Activated CD4-positive, alpha-beta T cell treated with anti-CD3 and anti-CD28 coated beads, Interleukin-2, amount 50 U/mL, for 4 hours (primary cell): Measurements from ENCODE around the gene SPSB1.
"Not testable (repeated sequence)": the region's sequence is repeated elsewhere in the genome, so short reads cannot be mapped to it uniquely, and the experiment has no call there.

Experiments used
- DNase-seq, 2 experiments: peaks; one replicate each; pipeline ENCODE4 v3.0.0-alpha.2; 2020

The SPSB1 gene

GRCh38 chr1:9369964-9370788, 77.5 kb downstream of the SPSB1 start:
- no peak for DNase-seq

DNA sequence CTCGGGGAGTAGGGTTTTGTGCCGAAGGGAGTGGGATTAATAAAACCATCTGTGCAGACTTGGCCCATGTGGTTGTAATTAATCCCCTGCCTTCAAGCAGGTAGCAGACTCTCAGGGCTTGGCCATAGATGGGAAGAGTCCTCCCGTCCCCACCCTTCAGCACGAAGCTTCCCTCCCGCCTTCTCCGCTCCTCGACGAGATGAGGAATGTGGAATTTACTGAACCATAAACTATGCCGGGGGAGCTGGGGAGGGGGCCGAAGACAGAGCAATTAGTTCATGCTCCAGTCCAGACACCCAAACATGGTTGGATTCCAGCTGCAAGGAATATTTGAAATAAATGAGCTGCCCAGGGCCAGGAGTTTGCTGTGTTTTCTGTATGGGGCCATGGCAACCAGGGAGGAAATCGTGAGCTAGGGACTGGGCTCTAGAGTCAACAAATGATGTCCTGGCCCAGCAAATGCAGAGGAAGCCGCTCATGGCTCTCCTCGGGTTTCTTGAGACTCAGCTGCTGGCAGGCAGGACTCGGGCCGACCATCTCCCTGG, 78.8 kb downstream of the SPSB1 start:
- DNase-seq, result no peak

GRCh38 chr1:9371951-9372350, 79.3 kb downstream of the SPSB1 start:
- DNase-seq, result no peak

GRCh38 chr1:9373619-9374018, 80.9 kb downstream of the SPSB1 start:
- DNase-seq, result no peak

DNA sequence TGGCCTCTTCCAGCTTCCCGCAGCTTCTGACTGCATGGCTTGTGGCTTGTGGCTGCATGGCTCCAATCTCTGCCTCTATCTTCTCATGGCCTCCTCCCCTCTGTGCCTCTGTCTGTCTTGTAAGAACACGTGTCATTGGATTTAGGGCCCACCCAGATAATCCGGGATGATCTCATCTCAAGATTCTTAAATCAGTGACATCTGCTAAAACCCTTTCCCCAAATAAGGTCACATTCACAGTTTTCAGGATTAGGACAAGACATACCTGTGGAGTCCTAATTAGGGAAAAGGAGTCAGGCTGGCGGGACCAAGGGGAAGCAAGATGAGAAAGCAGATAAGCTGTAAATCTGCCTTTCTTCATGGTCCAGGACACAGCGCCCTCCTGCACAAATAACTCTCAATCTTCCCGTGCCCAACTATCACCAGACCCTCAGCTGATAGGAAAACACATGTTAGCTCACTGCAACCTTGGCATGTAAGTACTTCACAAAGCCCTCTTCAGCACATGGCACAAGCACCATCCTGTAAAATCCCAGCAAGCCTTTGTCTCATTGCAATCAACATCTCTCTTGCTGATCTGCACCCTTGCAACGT, 82.2 kb downstream of the SPSB1 start:
- no peak for DNase-seq

DNA sequence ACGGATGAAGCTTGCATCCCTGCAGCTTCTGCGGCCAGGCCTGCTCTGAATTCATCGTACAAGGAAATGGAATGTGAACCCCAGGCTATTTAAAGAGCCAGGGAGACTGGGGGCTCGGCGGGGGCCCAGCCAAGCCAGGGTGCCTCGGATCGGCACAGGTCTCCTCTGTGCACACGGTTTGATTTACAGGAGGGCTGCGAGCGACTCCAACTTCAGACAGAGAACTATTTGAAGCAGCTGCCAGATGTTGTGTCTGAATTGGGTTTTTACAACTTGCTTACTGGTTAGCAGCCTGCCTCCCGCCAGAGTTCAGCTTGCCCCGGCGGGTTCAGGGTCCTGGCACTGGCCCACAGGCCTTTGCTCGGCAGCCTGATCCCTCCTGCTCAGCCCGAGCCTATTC, 83.2 kb downstream of the SPSB1 start:
- no peak for DNase-seq

DNA sequence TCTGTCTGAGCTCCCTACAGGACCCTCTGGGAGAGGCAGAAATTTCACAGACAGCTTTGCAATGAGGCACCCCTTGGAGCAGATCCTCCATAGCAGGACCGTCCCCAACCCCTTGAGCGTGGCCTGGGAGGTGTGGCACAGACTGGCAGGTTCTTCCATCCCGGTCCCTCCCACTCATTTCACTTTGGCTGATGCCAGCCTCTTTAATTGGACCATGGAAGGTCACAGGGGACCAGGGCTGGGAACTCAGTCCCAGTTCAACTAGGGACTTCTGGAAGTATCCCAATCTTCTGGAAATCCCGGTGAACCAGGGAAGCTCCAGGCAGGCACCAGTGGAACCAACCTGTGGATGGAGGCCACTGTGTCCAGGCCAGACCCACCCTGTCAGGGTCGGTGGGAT, 83.7 kb downstream of the SPSB1 start:
- DNase-seq, result no peak

- DNase-seq, result no peak
Observed at GRCh38 chr1:9376886-9377333, 84.2 kb downstream of the SPSB1 start.

DNA sequence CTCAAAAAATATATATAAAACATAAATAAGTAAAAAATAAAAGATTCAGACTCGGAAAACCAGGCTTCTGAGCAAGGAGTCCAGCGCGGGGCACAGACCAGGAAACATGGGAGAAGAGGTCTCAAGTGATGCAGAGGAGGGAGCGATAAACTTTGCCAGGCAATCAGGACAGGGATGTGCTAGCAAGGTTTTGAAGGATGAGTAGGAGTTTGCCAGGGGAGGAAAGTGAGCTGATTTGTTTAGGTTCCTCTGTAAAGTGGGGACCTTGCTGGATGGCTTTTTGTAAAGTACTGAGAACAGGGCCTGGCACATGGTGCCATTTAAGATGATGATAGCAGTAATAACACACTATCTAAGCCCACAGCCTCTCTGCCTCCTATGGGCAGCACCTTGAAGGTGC, 86.1 kb downstream of the SPSB1 start:
- DNase-seq, result no peak

DNA sequence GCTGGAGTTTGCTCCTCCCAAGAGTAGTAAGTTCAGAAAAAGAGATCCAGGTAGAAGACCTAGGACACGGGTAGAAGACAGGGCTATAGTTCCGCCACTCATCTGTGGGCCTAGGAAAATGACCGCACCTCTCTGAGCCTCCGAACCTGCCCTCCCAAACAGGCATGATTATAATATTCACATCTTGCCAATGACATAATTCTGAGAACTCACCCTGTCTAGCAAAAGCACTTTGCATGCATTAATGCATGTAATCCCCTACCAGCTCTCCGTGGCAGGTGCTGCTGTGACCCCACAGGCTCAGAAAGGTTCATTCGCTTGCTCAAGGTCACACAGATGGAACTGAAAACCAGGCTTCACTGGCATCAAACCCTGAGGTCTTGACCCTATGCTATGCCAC, 88.0 kb downstream of the SPSB1 start:
- DNase-seq, result no peak

DNA sequence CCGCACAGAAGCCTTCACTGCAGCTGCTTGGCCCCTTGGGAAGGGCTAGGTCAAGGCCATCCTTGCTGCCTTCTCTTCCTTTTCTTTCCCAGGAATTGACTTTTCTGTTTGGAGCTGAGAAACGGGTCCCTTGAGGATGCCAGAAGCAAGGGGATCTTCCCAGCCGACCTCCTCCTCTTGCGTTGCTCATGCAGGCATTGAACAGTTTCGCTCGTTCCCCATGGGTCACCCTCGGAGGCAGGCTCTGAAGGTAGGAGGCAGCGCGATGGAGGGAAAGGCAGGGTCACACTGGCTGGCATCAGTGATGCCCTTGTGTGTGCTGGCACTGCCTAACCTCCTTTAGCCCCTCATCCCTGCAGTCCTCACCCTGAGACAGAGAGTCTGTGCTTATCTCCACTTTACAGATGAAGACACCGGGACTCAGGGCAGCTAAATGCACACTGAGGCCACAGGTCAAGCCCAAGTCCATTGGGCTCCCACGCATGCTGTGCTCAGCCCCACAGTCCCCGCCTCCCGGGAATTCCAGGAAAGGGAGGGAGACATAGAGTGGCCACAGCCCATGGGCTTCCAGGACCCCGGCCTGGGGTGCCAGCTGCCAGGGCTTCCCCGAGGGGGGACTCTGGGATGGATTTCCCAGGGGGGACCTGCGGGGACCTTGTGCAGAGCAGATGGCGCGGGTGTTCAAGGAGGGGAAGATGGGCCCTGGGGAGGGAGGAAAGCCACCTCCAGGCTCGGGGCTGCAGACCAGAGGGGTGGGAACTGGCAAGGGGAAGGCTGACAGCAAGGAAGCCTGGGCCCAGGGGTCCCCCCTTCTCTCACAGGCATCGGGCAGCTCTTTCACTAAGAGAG, 90.2 kb downstream of the SPSB1 start:
- no peak for DNase-seq

DNA sequence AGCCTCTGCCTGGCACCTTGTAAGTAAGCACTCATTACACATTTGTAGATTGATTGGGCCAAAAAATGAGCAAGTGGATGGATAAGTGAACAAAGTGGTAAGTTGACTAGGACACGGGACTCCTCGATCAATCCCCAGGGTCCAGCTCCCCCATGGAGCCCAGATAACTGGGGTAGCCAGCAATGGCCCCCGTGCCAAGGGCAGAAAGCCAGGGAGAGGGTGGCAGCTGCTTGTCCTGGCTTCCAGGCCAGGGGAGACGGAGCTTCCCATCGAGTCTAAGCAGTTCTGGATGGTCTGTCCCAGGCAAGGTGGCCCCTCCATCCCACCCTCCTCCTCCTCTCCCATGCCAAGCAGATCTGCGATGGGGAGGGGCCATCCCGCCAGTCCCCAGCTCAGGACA, 91.4 kb downstream of the SPSB1 start:
- DNase-seq, result no peak

DNA sequence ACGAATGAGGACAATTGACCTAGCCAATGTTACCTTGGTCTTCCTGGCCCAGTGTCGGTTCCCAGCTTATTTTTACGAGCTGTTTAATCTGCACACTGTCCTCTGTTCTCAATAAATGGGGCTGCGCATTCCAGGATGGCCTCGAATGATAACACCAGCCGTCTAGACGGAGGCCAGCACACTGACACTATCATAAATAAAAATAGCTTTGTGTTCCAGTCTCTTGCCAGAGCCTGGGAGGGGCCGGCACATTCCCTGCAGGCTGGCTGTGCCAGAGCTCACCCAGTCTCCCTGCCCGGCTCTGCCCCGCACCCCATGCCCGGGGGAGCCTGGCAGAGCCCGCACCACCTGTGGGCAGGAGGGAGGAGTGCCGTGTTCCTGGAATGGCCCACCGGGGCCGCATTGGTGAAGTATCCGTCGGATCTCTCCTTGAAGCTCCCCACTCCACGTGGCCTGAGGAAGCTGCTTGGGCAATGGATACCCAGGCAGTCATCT, 92.1 kb downstream of the SPSB1 start:
- DNase-seq, result no peak

DNA sequence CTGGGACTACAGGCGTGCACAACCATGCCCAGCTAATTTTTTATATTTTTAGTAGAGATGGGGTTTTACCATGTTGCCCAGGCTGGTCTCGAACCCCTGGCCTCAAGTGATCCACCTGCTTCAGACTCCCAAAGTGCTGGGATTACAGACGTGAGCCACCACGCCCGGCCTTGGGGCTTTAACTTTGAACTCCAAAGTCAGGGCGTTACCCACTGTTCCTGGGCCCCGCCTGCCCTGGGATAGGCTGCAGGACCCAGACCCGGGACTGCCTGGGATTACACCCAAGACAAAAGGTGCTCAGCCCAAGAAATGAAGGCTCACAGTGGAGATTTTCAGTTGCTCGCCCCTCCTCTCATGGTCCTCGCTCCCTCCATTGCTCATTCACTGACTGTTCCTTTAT, 92.7 kb downstream of the SPSB1 start:
- not testable (repeated sequence) for DNase-seq

- DNase-seq, result no peak
Observed at GRCh38 chr1:9385801-9386573, 93.3 kb downstream of the SPSB1 start.

GRCh38 chr1:9388335-9389180, 95.9 kb downstream of the SPSB1 start:
- DNase-seq, result no peak

DNA sequence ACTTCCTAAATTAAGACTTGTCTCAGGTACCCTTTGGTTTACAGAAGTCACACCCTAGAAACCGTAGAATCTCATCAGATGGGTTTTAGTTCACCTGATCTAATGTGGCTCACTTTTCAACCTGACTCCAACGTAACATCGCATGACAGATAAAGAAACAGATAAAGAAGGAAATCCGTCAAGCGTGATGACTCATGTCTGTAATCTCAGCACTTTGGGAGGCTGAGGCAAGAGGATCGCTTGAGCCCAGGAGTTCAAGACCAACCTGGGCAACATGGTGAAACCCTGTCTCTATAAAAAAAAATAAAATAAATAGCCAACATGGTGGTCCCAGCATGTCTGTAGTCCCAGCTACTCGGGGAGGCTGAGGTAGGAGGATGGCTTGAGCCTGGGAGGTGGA, 97.3 kb downstream of the SPSB1 start:
- DNase-seq, result no peak

GRCh38 chr1:9391620-9392019, 98.9 kb downstream of the SPSB1 start:
- no peak for DNase-seq

DNA sequence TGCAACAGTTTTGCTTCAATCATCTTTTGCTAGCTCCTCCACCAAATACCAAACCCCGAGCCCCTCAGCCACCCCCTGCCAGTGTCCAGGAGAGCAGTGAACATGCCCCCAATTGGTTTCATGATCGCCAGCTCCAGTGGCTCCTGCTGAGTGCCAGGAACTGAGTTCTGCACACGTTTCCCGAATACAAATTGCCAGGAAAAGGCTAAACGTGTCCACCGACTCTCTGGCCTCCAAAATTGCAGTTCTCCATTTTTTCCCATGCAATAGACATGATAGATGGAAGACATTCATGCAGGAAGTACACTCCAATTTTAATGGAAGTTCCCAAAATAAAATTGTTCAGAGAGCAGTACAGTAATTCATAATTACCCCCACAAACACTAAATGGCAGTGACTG, 101.3 kb downstream of the SPSB1 start:
- DNase-seq, result no peak

GRCh38 chr1:9395018-9395417, 102.3 kb downstream of the SPSB1 start:
- DNase-seq, result no peak

- DNase-seq, result no peak
Observed at GRCh38 chr1:9397047-9397446, 104.4 kb downstream of the SPSB1 start.
